ENCODE results near the gene DPP4.

GRCh38 chr2:161990036-161990435, 84.0 kb downstream of the DPP4 start:
- TF ChIP-seq EZH2 (IDR thresholded peaks at IDR 0.05; ENCODE audit: insufficient read depth, poor library complexity, severe bottlenecking) (no peak), EZH2phosphoT487 (IDR thresholded peaks at IDR 0.05; ENCODE audit: insufficient read depth, low read depth) (no peak)
